Measurements from ENCODE around the gene ICAM3. TPM values are rescaled to one million over a fixed set of nuclear protein-coding genes. Genes with fewer than 3 reads are reported as not detected.

Gene ICAM3
- total and polyA plus RNA-seq, 5 donors from 2014 or later = 218 to 288 (median 252) TPM

- H3K36me3 Mint-ChIP-seq = peaks cover 25% of the 10 kb centered on the region
- no peak overlapping the region for H3K27ac ChIP-seq (ENCODE audit: insufficient read depth, low read length, poor library complexity, severe bottlenecking)
Observed at GRCh38 chr19:10363789-10364281, 24.4 kb upstream of the ICAM3 start.

GRCh38 chr19:10362259-10362658, 22.8 kb upstream of the ICAM3 start:
- Histone ChIP-seq H3K9me3 (ENCODE audit: control insufficient read depth in 2 of 2, low read length in 2 of 2) (no peaks in the 10 kb centered on the region), H3K4me1 (ENCODE audit: control insufficient read depth, insufficient read depth, low read length, poor library complexity, severe bottlenecking) (no peaks in the 10 kb centered on the region), H3K27me3 (ENCODE audit: control insufficient read depth, insufficient read depth, low read length) (no peaks in the 10 kb centered on the region), H3K36me3 (ENCODE audit: control insufficient read depth, insufficient read depth, low read length) (peaks cover 71% of the 10 kb centered on the region), H3K27ac (ENCODE audit: insufficient read depth, low read length, poor library complexity, severe bottlenecking) (no peak overlapping the region), H3K4me3 (ENCODE audit: low read depth, low read length) (no peak overlapping the region)
- Mint-ChIP-seq H3K4me1 (no peaks in the 10 kb centered on the region), H3K4me3 (no peak overlapping the region), H3K27me3 (no peaks in the 10 kb centered on the region), H3K27ac (no peak overlapping the region), H3K36me3 (peaks cover 19% of the 10 kb centered on the region), H3K9me3 (no peaks in the 10 kb centered on the region)
- no peak for DNase-seq
- no peak for ATAC-seq (ENCODE audit: low read depth in 2 of 2)

More at GRCh38 chr19:10363789-10364281, 24.4 kb upstream of the ICAM3 start:
- ATAC-seq (ENCODE audit: low read depth in 2 of 2) (no peak), DNase-seq (no peak)
- Histone ChIP-seq H3K9me3 (ENCODE audit: control insufficient read depth in 2 of 2, low read length in 2 of 2) (no peaks in the 10 kb centered on the region), H3K4me3 (ENCODE audit: low read depth, low read length) (no peak overlapping the region), H3K36me3 (ENCODE audit: control insufficient read depth, insufficient read depth, low read length) (peaks cover 74% of the 10 kb centered on the region), H3K4me1 (ENCODE audit: control insufficient read depth, insufficient read depth, low read length, poor library complexity, severe bottlenecking) (no peaks in the 10 kb centered on the region), H3K27me3 (ENCODE audit: control insufficient read depth, insufficient read depth, low read length) (no peaks in the 10 kb centered on the region)
- H3K27me3 Mint-ChIP-seq = no peaks in the 10 kb centered on the region
- H3K4me3 Mint-ChIP-seq = no peak overlapping the region
- H3K9me3 Mint-ChIP-seq = no peaks in the 10 kb centered on the region
- H3K4me1 Mint-ChIP-seq = no peaks in the 10 kb centered on the region
- H3K27ac Mint-ChIP-seq = no peak overlapping the region

GRCh38 chr19:10361569-10362011, 22.2 kb upstream of the ICAM3 start:
- Mint-ChIP-seq H3K4me3 (no peak overlapping the region), H3K36me3 (peaks cover 19% of the 10 kb centered on the region)

GRCh38 chr19:10356431-10356830, 17.0 kb upstream of the ICAM3 start:
- Histone ChIP-seq H3K9me3 (ENCODE audit: control insufficient read depth in 2 of 2, low read length in 2 of 2) (no peaks in the 10 kb centered on the region), H3K36me3 (ENCODE audit: control insufficient read depth, insufficient read depth, low read length) (peaks cover 62% of the 10 kb centered on the region), H3K27ac (ENCODE audit: insufficient read depth, low read length, poor library complexity, severe bottlenecking) (no peak overlapping the region), H3K27me3 (ENCODE audit: control insufficient read depth, insufficient read depth, low read length) (no peaks in the 10 kb centered on the region), H3K4me1 (ENCODE audit: control insufficient read depth, insufficient read depth, low read length, poor library complexity, severe bottlenecking) (no peaks in the 10 kb centered on the region), H3K4me3 (ENCODE audit: low read depth, low read length) (no peak overlapping the region)
- Mint-ChIP-seq H3K27me3 (no peaks in the 10 kb centered on the region), H3K27ac (no peak overlapping the region), H3K9me3 (no peaks in the 10 kb centered on the region), H3K4me1 (no peaks in the 10 kb centered on the region), H3K4me3 (no peak overlapping the region), H3K36me3 (peaks cover 15% of the 10 kb centered on the region)
- no peak for ATAC-seq (ENCODE audit: low read depth in 2 of 2)
- no peak for DNase-seq

More at GRCh38 chr19:10361569-10362011, 22.2 kb upstream of the ICAM3 start:
- H3K36me3 ChIP-seq (ENCODE audit: control insufficient read depth, insufficient read depth, low read length) = peaks cover 70% of the 10 kb centered on the region
- Mint-ChIP-seq H3K4me1 (no peaks in the 10 kb centered on the region), H3K27ac (no peak overlapping the region), H3K9me3 (no peaks in the 10 kb centered on the region), H3K27me3 (no peaks in the 10 kb centered on the region)
- no peaks in the 10 kb centered on the region for H3K4me1 ChIP-seq (ENCODE audit: control insufficient read depth, insufficient read depth, low read length, poor library complexity, severe bottlenecking)
- H3K27me3 ChIP-seq (ENCODE audit: control insufficient read depth, insufficient read depth, low read length) = no peaks in the 10 kb centered on the region
- H3K9me3 ChIP-seq (ENCODE audit: control insufficient read depth in 2 of 2, low read length in 2 of 2) = no peaks in the 10 kb centered on the region
- H3K27ac ChIP-seq (ENCODE audit: insufficient read depth, low read length, poor library complexity, severe bottlenecking) = no peak overlapping the region
- ATAC-seq (ENCODE audit: low read depth in 2 of 2) = no peak
- no peak for DNase-seq
- no peak overlapping the region for H3K4me3 ChIP-seq (ENCODE audit: low read depth, low read length)

- Histone ChIP-seq H3K9me3 (ENCODE audit: control insufficient read depth in 2 of 2, low read length in 2 of 2) (no peaks in the 10 kb centered on the region), H3K27me3 (ENCODE audit: control insufficient read depth, insufficient read depth, low read length) (no peaks in the 10 kb centered on the region), H3K27ac (ENCODE audit: insufficient read depth, low read length, poor library complexity, severe bottlenecking) (no peak overlapping the region), H3K4me1 (ENCODE audit: control insufficient read depth, insufficient read depth, low read length, poor library complexity, severe bottlenecking) (no peaks in the 10 kb centered on the region), H3K4me3 (ENCODE audit: low read depth, low read length) (no peak overlapping the region), H3K36me3 (ENCODE audit: control insufficient read depth, insufficient read depth, low read length) (peaks cover 54% of the 10 kb centered on the region)
- no peak overlapping the region for H3K4me3 Mint-ChIP-seq
- ATAC-seq (ENCODE audit: low read depth in 2 of 2) (peak in 1 of 2 donors; percentile 37), DNase-seq (peak in 2 of 3 donors; percentile 15 to 44)
- peaks cover 11% of the 10 kb centered on the region for H3K36me3 Mint-ChIP-seq
- H3K27me3 Mint-ChIP-seq = no peaks in the 10 kb centered on the region
- H3K4me1 Mint-ChIP-seq = no peaks in the 10 kb centered on the region
- H3K27ac Mint-ChIP-seq = no peak overlapping the region
- H3K9me3 Mint-ChIP-seq = no peaks in the 10 kb centered on the region
Observed at GRCh38 chr19:10353793-10354391, 14.5 kb upstream of the ICAM3 start.

GRCh38 chr19:10352764-10353671, 13.6 kb upstream of the ICAM3 start:
- Histone ChIP-seq H3K4me3 (ENCODE audit: low read depth, low read length) (no peak overlapping the region), H3K27ac (ENCODE audit: insufficient read depth, low read length, poor library complexity, severe bottlenecking) (no peak overlapping the region), H3K4me1 (ENCODE audit: control insufficient read depth, insufficient read depth, low read length, poor library complexity, severe bottlenecking) (no peaks in the 10 kb centered on the region), H3K27me3 (ENCODE audit: control insufficient read depth, insufficient read depth, low read length) (no peaks in the 10 kb centered on the region), H3K36me3 (ENCODE audit: control insufficient read depth, insufficient read depth, low read length) (peaks cover 52% of the 10 kb centered on the region), H3K9me3 (ENCODE audit: control insufficient read depth in 2 of 2, low read length in 2 of 2) (no peaks in the 10 kb centered on the region)
- H3K4me1 Mint-ChIP-seq = no peaks in the 10 kb centered on the region
- no peaks in the 10 kb centered on the region for H3K9me3 Mint-ChIP-seq
- H3K27ac Mint-ChIP-seq = no peak overlapping the region
- ATAC-seq (ENCODE audit: low read depth in 2 of 2) (no peak), DNase-seq (no peak)
- H3K27me3 Mint-ChIP-seq = no peaks in the 10 kb centered on the region
- no peak overlapping the region for H3K4me3 Mint-ChIP-seq
- peaks cover 11% of the 10 kb centered on the region for H3K36me3 Mint-ChIP-seq

GRCh38 chr19:10346509-10346908, 7.1 kb upstream of the ICAM3 start:
- Histone ChIP-seq H3K4me3 (ENCODE audit: low read depth, low read length) (no peak overlapping the region), H3K27ac (ENCODE audit: insufficient read depth, low read length, poor library complexity, severe bottlenecking) (no peak overlapping the region), H3K36me3 (ENCODE audit: control insufficient read depth, insufficient read depth, low read length) (peaks cover 5% of the 10 kb centered on the region), H3K9me3 (ENCODE audit: control insufficient read depth in 2 of 2, low read length in 2 of 2) (no peaks in the 10 kb centered on the region), H3K4me1 (ENCODE audit: control insufficient read depth, insufficient read depth, low read length, poor library complexity, severe bottlenecking) (no peaks in the 10 kb centered on the region), H3K27me3 (ENCODE audit: control insufficient read depth, insufficient read depth, low read length) (no peaks in the 10 kb centered on the region)
- Mint-ChIP-seq H3K27ac (peak overlapping the region in 1 of 3 donors; percentile 65), H3K36me3 (peaks cover 2% of the 10 kb centered on the region), H3K27me3 (no peaks in the 10 kb centered on the region), H3K9me3 (no peaks in the 10 kb centered on the region), H3K4me1 (no peaks in the 10 kb centered on the region), H3K4me3 (no peak overlapping the region)
- no peak for DNase-seq
- no peak for ATAC-seq (ENCODE audit: low read depth in 2 of 2)

Data from CD4-positive, CD25-positive, alpha-beta regulatory T cell (primary cell).